Liver (tissue), 2 donors: ENCODE measurements around the gene OR6C3.

ENCODE experiments used
- CTCF ChIP-seq: fragments of 150-350 bp; IDR thresholded peaks from 2 replicates; pipeline ENCODE4 v1.5.1; 2017; ENCODE audit warnings: improper control_type of control experiment, low read depth, low read length; ENCODE audit not compliant: missing input control
- REST ChIP-seq: IDR thresholded peaks from 2 replicates; pipeline ENCODE4 v1.6.1; 2016; ENCODE audit warnings: antibody characterized with exemption, mild to moderate bottlenecking
- donor health status: healthy.

GRCh38 chr12:55314043-55314442 is 16.5 kb upstream of the OR6C3 start, which contains the start of gene OR6C1:
- TF ChIP-seq CTCF = no peak
- TF ChIP-seq REST = no peak
